ENCODE data around the gene SMYD3.
A peak's percentile ranks its signal among the peaks of the same experiment; 100 is the strongest.

Gene SMYD3

DNA sequence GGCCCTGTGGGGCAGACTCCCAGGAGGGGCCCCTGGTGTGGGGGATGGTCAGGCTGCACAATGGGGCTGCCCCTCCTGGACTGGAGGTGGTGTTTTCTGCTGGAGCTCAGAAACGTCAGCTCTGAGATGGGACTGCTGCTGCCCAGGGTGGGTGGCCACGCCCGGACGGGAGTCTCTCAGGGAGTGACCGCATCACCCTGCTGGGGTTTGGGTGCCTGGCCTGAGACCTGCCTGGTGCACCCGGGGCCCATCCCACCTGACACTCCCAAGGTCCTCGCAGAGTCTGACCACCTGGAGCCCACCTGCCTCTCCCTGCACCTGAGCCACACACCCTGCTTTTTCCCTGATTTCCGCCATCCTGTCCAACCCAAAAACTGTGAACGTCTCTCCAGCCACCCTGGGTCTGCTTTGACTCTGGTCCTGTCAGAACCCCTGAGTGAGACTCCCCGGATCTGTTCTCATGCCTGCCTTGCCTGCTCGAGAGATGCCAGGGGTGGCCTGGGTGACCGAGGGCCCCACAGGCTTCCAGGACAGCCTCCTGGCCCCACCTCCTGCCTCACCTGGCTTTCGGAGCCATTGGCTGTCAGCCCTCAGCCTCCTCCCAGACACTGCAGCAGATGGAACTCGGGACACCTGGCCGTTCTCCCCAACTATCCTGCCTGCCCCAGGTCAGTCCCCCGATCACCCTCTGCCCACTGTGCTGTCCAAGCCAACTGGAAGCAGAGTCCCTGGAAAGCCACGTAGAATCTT is 11.6 kb upstream of the SMYD3 start:
- intact Hi-C loops (cut with DNase I): no loop called here
- DNase-seq: no peak

DNA sequence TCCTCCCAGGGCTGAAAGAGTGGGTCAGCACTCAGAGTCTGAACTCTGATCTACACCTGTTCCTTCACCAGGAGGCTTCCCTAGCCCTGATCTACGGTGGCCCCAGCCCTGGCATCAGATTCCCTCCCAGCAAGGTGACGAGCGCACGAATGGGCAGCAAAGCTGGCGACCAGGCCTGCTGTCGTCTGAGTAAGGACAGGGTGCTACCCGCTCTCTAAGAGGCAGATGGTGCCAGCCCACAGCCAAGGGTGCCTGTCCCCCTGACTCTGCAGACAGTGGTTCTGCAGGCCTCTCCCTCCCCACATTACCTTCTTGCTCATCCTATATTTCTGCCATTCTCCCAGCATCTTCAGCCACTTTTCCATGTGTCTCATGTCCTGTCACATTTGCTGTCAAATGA is 10.3 kb upstream of the SMYD3 start:
- intact Hi-C loops (cut with DNase I): no loop called here
- DNase-seq: no peak

DNA sequence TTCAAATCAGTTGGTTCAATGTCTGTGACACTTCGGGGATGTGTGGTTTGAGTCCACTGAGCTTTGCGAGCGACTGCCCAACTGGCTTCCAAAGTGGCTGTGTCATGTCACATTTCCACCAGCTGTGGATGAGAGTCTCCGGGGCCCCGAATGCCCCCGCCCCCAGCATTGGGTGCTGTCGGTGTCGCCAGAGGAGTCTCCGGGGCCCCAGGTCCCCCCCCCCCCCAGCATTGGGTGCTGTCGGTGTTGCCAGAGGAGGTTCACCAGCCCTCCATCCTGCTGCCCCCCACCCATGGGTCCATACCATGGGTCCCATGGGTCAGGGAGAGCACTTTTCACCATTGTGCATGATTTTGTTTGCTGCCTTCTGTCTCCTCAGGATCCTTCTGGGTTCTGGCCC is 9.0 kb upstream of the SMYD3 start:
- no peak for DNase-seq
- intact Hi-C loops (cut with DNase I): no loop called here

DNA sequence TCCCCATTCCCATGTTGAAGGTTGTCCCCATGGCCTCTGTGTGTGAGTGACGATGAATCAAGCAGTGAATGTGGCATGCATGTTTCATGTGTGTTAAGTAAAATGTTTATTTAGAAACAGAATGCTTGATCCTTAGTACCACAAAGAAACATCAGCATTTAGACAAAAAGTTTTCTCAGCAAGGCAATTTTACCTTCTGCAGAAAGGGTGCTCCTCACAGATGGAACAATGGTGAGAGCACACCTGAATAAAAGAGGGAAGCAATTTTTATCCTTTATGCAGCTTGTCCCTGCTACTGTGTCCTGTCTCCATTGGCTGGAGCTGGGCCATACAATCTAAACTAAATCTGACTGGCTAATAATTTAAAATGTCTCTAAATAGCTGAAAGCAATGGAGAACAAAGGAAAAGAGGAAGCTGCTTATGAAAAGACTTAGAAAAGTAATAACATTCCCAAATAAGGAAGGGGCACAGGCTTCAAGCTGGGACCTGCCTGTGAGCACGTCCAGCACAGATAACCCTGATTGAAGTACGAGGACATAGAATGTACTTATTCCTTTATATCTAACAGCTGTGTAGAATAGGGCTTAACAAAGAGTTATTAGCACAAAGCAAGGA is 8.4 kb upstream of the SMYD3 start:
- no peak for DNase-seq
- intact Hi-C loops (cut with DNase I): no loop called here

DNA sequence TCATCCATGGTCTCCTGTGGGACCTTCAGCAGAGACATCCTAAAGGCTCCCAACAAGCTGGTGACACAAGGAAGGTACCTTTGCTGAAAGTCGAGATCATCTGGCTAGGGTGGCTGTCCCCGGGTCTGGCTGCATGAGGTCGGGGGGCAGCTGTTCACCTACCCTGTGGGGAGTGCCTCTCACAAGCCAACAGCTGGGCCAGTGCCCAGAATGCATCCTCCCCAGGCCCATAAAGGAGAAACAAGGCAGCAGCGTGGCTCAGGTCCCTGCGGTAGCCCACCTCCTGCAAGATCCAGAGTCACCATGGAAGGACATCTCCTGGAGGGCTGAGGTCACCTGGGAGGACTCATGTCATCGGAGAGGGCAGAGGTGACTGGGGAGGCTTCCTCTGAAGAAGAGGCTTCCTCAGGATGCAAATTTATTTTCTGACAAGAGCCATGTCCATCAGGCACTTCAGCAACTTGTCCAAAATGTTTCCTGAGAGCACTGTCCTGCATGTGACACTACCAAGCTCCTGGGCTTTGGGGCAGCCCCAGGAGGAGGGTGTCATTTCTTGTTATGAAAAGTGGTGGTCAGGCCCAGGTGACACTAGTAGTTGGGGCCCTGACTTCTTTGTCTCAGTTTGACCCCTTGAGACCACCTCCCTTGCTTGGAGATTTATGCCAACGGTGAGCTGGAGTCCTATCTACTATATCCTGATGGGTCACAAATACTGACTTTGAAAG is 6.7 kb upstream of the SMYD3 start:
- intact Hi-C loops (cut with DNase I): no loop called here
- DNase-seq: no peak

DNA sequence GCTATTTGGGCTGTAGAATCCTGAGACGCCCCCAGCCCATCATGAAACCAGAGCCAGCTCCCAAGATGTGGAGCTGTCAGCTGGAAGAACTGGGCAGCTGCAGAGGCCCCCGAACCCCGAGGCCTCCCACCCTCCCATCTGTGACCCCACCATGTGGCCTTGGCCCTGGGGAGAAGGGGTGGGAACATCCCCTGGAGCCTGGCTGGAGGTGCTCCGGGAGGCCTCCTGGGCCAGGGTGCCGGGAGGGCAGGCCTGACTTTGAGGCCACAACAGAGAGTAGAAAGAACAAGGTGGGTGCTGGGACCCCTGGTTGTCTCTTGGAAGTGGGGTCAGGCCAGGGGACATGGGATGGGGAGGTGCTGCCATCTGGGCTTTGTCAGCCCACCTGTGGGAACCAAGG is 6.0 kb upstream of the SMYD3 start:
- no peak for DNase-seq
- intact Hi-C loops (cut with DNase I): no loop called here

DNA sequence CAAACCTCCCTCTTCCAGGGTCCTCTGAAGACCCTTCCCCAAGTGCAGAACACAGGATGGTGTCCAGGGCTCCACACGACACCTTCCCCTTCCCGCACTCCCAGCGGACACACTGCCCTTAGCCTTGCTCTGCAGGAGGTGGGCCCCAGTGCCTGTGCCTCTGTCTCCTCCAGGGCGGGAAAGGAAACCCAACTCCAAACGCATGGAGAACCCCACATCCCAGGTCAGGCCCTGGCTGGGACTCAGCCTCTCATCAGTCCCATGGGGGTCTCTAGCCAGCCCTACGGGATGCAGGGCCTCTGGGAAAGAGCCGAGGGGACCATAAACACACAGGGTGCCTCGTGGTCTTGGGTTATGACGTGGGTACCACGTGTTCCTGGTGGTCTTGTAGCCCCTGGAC is 5.6 kb upstream of the SMYD3 start:
- intact Hi-C loops (cut with DNase I): no loop called here
- no peak for DNase-seq

DNA sequence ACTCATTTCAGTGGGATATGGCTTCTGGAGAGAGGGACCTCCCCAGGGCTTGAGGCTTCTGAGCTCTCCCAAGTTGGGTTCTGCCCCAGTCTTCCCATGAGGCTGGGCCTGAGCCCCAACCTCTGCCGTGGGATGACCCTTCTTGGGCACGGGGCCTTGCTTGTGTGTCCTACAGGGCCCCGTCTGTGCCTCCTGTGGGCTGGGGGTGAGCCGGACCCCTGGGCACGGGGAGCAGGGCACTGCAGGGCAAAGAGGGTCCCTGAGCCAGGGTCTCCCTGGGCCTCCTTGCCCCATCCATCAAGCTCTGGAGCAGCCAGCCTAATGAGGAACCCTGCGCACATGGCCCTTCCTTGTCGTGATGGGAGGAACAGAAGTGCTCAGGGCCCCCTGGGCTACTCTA is 5.2 kb upstream of the SMYD3 start:
- intact Hi-C loops (cut with DNase I): no loop called here
- DNase-seq: no peak

DNA sequence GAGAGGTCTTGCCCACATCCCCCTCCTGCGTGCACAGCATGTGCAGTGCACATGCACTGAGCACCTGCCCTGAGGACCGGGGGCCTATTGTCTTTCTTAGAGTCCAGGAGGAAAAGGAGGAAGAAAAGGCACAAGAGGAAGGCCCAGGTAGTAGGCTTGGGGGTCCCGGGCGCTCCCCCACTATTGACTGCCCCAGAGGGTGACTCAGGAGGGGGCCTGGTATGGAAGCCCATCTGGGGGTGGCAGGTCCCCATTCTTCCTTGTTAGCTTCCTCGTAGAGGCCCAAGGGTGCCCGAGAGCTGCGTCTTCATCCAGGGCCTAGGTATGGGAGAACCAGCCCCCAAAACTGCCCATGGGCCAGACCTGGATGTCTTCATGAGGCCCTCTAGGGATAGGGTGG is 4.1 kb upstream of the SMYD3 start:
- intact Hi-C loops (cut with DNase I): no loop called here
- DNase-seq: no peak

DNA sequence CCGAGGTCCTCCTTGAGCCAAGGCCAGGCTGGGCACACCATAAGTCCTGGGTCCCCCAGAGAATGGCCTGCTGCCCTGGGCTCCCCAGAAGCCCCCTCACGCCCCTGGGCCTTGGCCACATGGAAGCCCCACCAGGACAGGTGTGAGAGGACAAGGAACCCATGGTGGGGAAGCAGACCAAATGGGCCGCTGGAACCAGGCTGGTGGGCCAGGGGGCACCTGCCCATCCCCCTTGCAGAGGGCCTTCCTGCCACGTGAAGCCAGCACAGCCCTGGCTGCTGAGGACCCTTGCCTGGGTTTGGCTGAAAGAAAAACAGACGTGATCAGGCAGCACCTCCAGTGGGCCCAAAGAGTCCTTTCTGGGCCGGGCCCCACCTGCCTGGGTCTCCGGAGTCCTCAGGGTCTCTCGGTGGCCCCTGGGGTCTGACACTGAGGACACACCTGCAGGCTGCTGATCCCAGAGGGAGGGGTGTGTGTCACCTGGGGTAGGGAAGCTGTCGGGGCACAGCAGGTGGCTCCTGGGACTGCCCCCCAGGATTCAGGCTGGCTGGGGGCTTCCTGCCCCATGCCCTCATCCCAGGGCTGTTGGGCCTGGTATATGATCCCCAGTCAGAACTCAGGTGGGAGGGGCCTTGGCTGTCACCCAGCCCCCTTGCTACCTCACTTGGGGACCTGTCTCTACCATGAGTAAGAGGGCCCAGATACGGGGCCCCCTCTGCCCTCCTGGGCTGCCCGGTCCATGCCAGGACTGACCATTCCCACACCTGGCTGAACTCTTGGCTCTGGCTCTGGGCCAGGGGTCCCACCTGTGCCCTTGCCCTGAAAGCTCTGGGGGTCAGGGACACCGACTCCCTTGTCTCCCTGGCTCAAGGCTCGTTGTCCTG is 3.3 kb upstream of the SMYD3 start:
- intact Hi-C loops (cut with DNase I): no loop called here
- DNase-seq: no peak

DNA sequence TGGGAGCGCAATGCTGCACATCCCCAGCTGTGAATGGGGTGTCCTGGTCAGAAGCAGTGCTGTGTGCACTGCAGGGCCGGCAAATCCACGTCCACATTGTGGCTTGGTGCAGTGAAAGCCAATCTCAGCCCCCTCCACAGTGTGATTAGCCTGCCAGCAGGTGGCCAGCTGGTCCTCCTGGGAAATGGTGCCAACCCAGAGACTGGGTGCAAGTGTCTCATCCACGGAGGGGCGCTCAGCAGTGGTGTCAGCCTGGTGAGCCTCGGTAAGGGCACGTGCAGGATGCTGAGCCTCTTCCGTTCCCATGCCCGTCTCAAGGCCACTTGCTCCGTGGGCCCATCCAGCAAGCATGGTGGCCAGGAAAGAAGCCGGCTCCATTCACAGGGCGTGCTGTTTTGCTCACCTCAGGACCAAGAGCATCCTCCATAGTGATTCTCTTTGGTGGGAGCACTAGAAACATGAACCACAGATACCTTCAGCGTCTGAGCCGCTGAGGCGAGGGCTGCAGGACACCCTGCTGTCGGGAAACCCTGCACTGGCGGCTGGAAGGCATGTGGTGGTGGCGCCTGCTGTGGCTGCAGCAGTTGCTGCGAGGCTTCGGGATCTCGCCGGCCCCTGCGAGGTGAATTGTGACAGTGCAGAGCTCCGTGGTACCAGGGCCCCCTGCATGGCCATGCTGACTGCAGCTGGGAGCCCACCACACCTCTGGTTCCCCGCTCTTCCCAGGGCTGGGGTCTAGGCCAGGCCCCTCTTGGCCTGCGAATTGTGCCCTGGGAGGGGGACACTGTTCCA is 2.0 kb upstream of the SMYD3 start:
- intact Hi-C loops (cut with DNase I): loop anchor here (10.0 kb wide), 1 partner anchor 186 kb away; no protein-coding TSS in a partner anchor
- no peak for DNase-seq

DNA sequence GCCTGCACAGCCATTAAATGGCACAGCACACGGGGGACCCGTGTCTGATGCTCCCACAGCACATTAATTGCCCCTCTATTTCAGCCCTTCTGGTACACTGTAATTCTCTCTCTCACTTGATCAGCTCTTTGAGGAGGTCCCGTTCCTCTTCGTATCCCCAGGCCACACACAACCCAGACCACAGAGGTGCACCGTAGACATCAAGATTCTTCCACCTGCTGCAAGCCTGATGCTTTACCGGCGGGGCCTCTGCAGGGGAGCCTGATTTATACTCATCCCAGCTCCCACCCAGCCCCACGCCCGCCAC is 759 bp downstream of the SMYD3 start:
- intact Hi-C loops (cut with DNase I): loop anchor here (10.0 kb wide), 1 partner anchor 188 kb away; no protein-coding TSS in a partner anchor
- peak in 16 of 42 donors; percentile 6 to 54 (median 27) for DNase-seq

DNA sequence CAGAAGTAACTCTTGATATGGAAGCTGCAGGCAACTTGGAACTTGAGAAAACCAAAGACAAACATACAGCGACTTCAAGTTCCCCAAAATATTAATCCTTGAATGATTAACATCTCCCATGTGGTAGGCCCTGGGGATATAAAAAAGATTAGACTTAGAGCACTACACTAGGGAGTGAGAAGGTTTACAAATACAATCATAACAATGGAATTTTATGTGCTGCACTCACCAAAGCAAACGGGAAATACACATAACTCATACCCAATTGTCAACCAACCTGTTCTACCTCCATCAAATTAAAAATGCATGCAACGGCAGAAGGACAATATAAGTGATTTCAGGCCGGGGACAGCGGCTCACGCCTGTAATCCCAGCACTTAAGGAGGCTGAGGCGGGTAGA is 3.7 kb downstream of the SMYD3 start:
- intact Hi-C loops (cut with DNase I): loop anchor here (10.0 kb wide), 1 partner anchor 191 kb away; no protein-coding TSS in a partner anchor
- DNase-seq: no peak

DNA sequence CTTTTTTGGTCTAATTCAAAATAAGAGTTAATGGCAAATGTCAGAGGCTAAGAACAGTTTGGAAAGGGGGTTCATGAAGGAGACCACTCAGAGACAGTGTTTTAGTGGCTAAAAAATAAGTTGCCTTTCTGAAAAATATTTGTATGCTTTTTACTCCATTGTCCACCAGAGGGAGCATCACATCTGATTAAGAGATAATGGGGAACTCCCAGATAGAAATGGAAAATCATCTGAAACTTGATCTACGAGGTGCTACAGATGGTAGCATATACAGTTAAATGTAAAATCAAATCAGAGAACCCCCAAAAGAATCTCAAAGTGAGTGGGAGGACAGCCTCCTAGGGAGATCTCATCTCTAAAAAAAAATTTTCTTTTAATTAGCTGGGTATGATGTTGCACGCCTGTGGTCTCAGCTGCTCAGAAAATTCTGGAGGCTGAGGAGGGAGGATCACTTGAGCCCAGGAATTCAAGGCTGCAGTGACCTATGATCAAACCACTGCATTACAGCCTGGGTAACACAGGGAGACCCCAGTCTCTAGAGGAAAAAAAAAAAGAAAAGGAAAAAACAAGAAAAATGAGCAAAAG is 9.7 kb downstream of the SMYD3 start:
- intact Hi-C loops (cut with DNase I): no loop called here
- DNase-seq: peak in 5 of 42 donors; percentile 22 to 65 (median 36)

DNA sequence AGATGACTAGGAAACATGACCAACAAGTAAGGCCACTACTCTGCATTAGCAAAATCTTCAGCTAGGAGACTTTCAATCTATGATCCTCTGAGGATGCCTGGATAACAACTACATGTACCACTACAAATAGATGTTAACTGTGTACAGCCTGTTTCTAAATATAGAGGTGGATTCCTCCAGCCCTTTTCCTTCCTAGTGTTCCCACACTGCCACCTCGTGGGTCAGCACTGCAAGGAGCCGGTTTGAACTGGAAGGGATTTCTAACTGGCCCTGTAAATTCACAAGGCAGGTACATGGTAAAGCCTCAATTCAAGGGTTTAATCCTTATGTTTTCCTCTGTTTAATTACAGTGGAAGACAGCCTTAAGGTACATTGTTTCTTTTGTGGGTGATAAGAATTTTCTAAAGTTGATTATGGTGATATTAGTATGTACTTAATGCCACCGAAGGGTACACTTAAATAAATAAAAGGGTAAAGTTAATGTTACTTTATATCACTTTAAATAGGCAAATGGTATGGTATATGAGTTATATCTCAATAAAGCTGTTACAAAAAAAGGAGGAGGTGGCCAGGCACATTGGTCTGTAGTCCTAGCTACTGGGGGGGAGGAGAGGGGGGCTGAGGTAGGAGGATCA is 14.4 kb downstream of the SMYD3 start:
- intact Hi-C loops (cut with DNase I): no loop called here
- DNase-seq: peak; percentile 32 to 88 (median 72)

DNA sequence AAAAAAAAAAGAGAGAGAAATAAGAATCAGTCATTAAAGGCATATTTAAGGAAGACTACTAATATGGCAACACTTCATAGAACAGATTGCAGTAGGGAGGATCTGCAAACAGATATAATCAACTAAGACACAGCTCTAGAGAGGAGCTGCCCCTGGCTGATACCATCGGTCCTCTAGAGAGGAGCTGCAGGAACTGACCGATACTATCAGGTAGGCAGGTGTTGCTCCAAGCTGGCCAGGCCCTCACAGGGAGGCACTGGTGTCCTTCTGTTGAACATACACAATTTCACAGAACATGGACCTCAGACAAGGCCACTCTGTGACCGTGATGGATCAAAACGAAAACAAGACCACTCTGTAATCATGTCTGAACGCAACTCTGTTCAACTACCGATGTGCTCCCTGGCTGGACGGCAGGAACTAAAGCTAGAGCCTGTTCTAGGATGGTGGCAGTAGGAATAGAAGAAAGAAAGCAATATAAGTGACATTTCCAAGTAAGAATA is 15.5 kb downstream of the SMYD3 start:
- intact Hi-C loops (cut with DNase I): no loop called here

DNA sequence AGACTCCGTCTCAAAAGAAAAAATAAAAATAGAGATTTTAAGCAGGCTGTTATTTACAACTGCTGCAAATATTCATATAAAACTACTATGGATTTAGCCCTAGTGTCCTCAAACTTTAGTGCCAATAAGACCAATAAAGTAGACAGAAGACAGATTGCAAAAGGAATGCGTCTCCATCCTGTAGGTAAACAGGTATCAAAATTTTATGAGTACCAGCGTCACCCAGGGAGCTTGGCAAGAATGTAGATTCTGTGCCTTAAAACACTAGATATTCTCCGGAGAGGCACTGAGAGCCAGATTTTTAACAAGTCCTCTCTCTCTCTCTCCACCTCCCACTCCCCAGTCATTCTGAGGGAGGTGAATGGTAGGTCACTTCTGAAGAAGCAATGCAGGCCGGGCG is 18.4 kb downstream of the SMYD3 start:
- DNase-seq: no peak
- intact Hi-C loops (cut with DNase I): no loop called here

More for the DNA sequence above, 15.5 kb downstream of the SMYD3 start:
- no peak for DNase-seq

DNA sequence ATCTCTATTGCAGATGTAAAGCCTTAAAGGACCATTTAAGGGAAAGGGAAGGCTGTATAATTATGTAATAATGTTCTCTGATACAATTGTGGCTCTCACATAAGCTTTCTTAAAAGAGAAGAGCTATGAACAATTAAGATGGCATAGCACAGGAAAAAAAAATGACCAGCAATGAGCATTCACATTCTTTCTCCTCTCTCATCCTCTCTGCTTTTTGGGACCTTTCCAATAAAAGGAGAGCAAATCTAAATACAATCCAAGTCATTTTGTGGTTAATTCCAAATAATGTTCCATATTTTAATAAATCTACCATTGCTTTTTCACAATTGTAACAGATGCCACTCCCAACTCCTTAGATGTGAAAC is 23.5 kb downstream of the SMYD3 start:
- DNase-seq: no peak
- intact Hi-C loops (cut with DNase I): no loop called here

Measured in head of caudate nucleus (tissue), 42 donors.